D721Med (cell line): ENCODE measurements around the gene PTPA.
"Not testable (repeated sequence)": the region's sequence is repeated elsewhere in the genome, so short reads cannot be mapped to it uniquely, and the experiment has no call there.

Experiments used
- DNase-seq: peaks from one replicate; pipeline ENCODE4 v3.0.0; 2011; ENCODE audit warnings: low spot score; ENCODE audit not compliant: insufficient read length
- FAIRE-seq: peaks from 2 replicates; lab custom pipeline; 2011; peaks lifted over from hg19 to GRCh38; lab: Jason Lieb, UNC
- CTCF ChIP-seq: IDR thresholded peaks from 2 replicates; pipeline ENCODE4 v1.5.1; 2012; ENCODE audit warnings: mild to moderate bottlenecking, control low read depth; ENCODE audit not compliant: insufficient read depth; ENCODE audit errors: missing control alignments

The PTPA gene

GRCh38 chr9:129160712-129161533, 49.7 kb downstream of the PTPA start:
- TF ChIP-seq CTCF, result no peak
- no peak for DNase-seq
- FAIRE-seq, result no peak

- no peak for TF ChIP-seq CTCF
- no peak for DNase-seq
- no peak for FAIRE-seq
Measured at GRCh38 chr9:129161534-129161837, 50.3 kb downstream of the PTPA start.

- FAIRE-seq, result no peak
- no peak for TF ChIP-seq CTCF
- no peak for DNase-seq
Measured at GRCh38 chr9:129162497-129163197, 51.4 kb downstream of the PTPA start.

- FAIRE-seq, result not testable (repeated sequence)
Measured at GRCh38 chr9:129163198-129163670, 52.0 kb downstream of the PTPA start.

GRCh38 chr9:129163753-129164152, 52.5 kb downstream of the PTPA start:
- FAIRE-seq (no peak), DNase-seq (no peak)
- no peak for TF ChIP-seq CTCF

More at GRCh38 chr9:129163198-129163670, 52.0 kb downstream of the PTPA start:
- not testable (repeated sequence) for DNase-seq

- no peak for TF ChIP-seq CTCF
- no peak for DNase-seq
- no peak for FAIRE-seq
Measured at GRCh38 chr9:129164246-129164930, 53.2 kb downstream of the PTPA start.

- FAIRE-seq, result no peak
- no peak for DNase-seq
- no peak for TF ChIP-seq CTCF
Measured at GRCh38 chr9:129165198-129165597, 54.0 kb downstream of the PTPA start.
